ENCODE measurements around the gene TP53TG5. TPM values are rescaled to one million over a fixed set of nuclear protein-coding genes. Genes with fewer than 3 reads are reported as not detected.

The TP53TG5 gene
- total RNA-seq, 1 experiment from 2014 or later = 0.69 TPM

DNA sequence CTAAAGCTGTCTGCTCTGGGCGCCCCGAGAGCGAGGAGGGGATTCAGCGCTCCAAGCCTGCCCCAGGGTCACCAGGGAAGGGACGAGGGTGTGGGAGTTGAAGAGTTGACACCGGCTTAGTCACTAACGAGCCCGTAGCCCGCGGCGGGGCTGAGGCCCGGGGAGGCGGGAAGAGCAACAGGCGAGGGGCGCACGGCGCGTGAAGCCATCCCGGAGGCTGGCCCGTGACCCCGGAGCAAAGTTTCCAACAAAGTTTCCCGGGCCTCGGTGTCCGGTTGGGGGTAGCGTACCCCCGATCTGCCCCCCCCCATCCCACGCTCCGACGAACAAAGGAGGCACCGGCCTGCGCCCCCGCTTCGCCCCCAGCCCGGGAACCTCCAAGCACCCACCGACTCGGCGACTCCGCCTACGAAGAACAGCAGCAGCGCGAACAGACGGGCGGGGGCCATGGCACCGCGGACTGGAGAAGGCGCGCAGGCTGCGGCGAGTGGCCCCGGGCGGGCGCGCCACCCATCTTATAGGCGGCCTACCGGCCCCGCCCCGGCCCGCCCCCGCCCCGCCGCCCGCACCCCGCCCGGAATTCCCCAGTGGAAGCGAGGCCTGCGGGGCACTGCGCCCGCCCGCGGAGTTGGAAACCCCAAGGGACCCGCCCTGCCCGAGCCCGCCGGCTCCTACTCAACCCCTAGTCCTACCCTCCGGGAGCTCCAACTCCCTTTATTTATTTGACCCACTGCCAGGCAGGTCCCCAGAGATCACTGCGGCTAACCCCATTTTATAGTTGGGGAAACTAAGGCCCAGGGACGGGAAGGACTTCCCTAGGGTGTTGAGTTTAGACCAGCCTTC is 30.0 kb downstream of the TP53TG5 start, which contains the start of gene SDC4:
Gene SDC4, minus strand, starts transcription at position 489 of the 843 bp plus-strand sequence. Its CDS starts 40 bp downstream, at position 449.
- intact Hi-C loops (cut with micrococcal nuclease; ENCODE audit: unreplicated experiment) = no loop called here
- TF ChIP-seq, protein P1, sequence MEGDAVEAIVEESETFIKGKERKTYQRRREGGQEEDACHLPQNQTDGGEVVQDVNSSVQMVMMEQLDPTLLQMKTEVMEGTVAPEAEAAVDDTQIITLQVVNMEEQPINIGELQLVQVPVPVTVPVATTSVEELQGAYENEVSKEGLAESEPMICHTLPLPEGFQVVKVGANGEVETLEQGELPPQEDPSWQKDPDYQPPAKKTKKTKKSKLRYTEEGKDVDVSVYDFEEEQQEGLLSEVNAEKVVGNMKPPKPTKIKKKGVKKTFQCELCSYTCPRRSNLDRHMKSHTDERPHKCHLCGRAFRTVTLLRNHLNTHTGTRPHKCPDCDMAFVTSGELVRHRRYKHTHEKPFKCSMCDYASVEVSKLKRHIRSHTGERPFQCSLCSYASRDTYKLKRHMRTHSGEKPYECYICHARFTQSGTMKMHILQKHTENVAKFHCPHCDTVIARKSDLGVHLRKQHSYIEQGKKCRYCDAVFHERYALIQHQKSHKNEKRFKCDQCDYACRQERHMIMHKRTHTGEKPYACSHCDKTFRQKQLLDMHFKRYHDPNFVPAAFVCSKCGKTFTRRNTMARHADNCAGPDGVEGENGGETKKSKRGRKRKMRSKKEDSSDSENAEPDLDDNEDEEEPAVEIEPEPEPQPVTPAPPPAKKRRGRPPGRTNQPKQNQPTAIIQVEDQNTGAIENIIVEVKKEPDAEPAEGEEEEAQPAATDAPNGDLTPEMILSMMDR (conservative IDR thresholded peaks at IDR 0.05; ENCODE audit: low read depth, low read length) = no peak
- TF ChIP-seq EZH2 (IDR thresholded peaks at IDR 0.05; ENCODE audit: borderline replicate concordance, low read depth, low read length, poor library complexity, severe bottlenecking) = no peak
- ChIA-PET CTCF (interaction anchor here (0.8 kb wide), 1 partner anchor 15 kb away, joined by 3 read pairs; the partner anchor contains the start of gene SYS1), POLR2A (ENCODE audit: low non-redundant PET) (no interaction called here)
- Histone ChIP-seq H3K4me1 (ENCODE audit: insufficient read depth, low read length, poor library complexity, severe bottlenecking) (peaks cover 47% of the 10 kb centered on the region), H3K4me3 (ENCODE audit: low read depth, low read length, poor library complexity, severe bottlenecking) (peak within 1 kb of the TSS; percentile 65), H3K36me3 (ENCODE audit: insufficient read depth, low read length, poor library complexity, severe bottlenecking) (no peaks in the 10 kb centered on the region), H3K27me3 (replicated peaks; ENCODE audit: insufficient read depth, low read depth, low read length, poor library complexity) (no peaks in the 10 kb centered on the region), H3K27ac (ENCODE audit: low read depth, low read length, poor library complexity, severe bottlenecking) (peak within 1 kb of the TSS; percentile 85), H3K9me3 (ENCODE audit: low read depth, low read length, poor library complexity, severe bottlenecking) (no peaks in the 10 kb centered on the region)
- BruUV-seq (replicated peaks) = no TSS peak
- peak; percentile 64 for DNase-seq (ENCODE audit: low spot score)

GRCh38 chr20:45347297-45347935 is 30.7 kb downstream of the TP53TG5 start:
- TSS peak; percentile 56 for BruUV-seq (replicated peaks)
- Histone ChIP-seq H3K36me3 (ENCODE audit: insufficient read depth, low read length, poor library complexity, severe bottlenecking) (no peaks in the 10 kb centered on the region), H3K9me3 (ENCODE audit: low read depth, low read length, poor library complexity, severe bottlenecking) (no peaks in the 10 kb centered on the region), H3K4me1 (ENCODE audit: insufficient read depth, low read length, poor library complexity, severe bottlenecking) (peaks cover 47% of the 10 kb centered on the region), H3K4me3 (ENCODE audit: low read depth, low read length, poor library complexity, severe bottlenecking) (peak overlapping the region; percentile 65), H3K27me3 (replicated peaks; ENCODE audit: insufficient read depth, low read depth, low read length, poor library complexity) (no peaks in the 10 kb centered on the region), H3K27ac (ENCODE audit: low read depth, low read length, poor library complexity, severe bottlenecking) (peak overlapping the region; percentile 85)
- ChIA-PET CTCF (interaction anchor here (0.8 kb wide), 1 partner anchor 16 kb away, joined by 3 read pairs; the partner anchor contains the start of gene SYS1), POLR2A (ENCODE audit: low non-redundant PET) (interaction anchor here (0.6 kb wide), 1 partner anchor 15 kb away, joined by 4 read pairs; the partner anchor contains the start of gene SYS1)
- no peak for TF ChIP-seq EZH2 (IDR thresholded peaks at IDR 0.05; ENCODE audit: borderline replicate concordance, low read depth, low read length, poor library complexity, severe bottlenecking)
- TF ChIP-seq, protein P1 (conservative IDR thresholded peaks at IDR 0.05; ENCODE audit: low read depth, low read length) = no peak
- intact Hi-C loops (cut with micrococcal nuclease; ENCODE audit: unreplicated experiment) = no loop called here
- no peak for DNase-seq (ENCODE audit: low spot score)

- Histone ChIP-seq H3K9me3 (ENCODE audit: low read depth, low read length, poor library complexity, severe bottlenecking) (no peaks in the 10 kb centered on the region), H3K27me3 (replicated peaks; ENCODE audit: insufficient read depth, low read depth, low read length, poor library complexity) (no peaks in the 10 kb centered on the region), H3K4me1 (ENCODE audit: insufficient read depth, low read length, poor library complexity, severe bottlenecking) (peaks cover 47% of the 10 kb centered on the region), H3K36me3 (ENCODE audit: insufficient read depth, low read length, poor library complexity, severe bottlenecking) (no peaks in the 10 kb centered on the region), H3K27ac (ENCODE audit: low read depth, low read length, poor library complexity, severe bottlenecking) (no peak overlapping the region), H3K4me3 (ENCODE audit: low read depth, low read length, poor library complexity, severe bottlenecking) (peak overlapping the region; percentile 65)
- ChIA-PET POLR2A (ENCODE audit: low non-redundant PET) (interaction anchor here (0.6 kb wide), 1 partner anchor 16 kb away, joined by 4 read pairs; the partner anchor contains the start of gene SYS1), CTCF (no interaction called here)
- no peak for DNase-seq (ENCODE audit: low spot score)
- BruUV-seq (replicated peaks) = no TSS peak
- intact Hi-C loops (cut with micrococcal nuclease; ENCODE audit: unreplicated experiment) = no loop called here
- no peak for TF ChIP-seq EZH2 (IDR thresholded peaks at IDR 0.05; ENCODE audit: borderline replicate concordance, low read depth, low read length, poor library complexity, severe bottlenecking)
- TF ChIP-seq, protein P1 (conservative IDR thresholded peaks at IDR 0.05; ENCODE audit: low read depth, low read length) = no peak
Observed at GRCh38 chr20:45346851-45347250, 31.3 kb downstream of the TP53TG5 start.
